Stimulated activated CD4-positive, alpha-beta T cell treated with anti-CD3 and anti-CD28 coated beads, Interleukin-15, amount 100 ng/mL, for 1 hour (primary cell): ENCODE results near the gene ALDH1A1.

Source experiments
- DNase-seq, 2 donors: peaks; one replicate each; pipeline ENCODE4 v3.0.0-alpha.2; 2020; ENCODE audit warnings: low read depth in 1 of 2, low spot score in 1 of 2

Gene ALDH1A1

DNA sequence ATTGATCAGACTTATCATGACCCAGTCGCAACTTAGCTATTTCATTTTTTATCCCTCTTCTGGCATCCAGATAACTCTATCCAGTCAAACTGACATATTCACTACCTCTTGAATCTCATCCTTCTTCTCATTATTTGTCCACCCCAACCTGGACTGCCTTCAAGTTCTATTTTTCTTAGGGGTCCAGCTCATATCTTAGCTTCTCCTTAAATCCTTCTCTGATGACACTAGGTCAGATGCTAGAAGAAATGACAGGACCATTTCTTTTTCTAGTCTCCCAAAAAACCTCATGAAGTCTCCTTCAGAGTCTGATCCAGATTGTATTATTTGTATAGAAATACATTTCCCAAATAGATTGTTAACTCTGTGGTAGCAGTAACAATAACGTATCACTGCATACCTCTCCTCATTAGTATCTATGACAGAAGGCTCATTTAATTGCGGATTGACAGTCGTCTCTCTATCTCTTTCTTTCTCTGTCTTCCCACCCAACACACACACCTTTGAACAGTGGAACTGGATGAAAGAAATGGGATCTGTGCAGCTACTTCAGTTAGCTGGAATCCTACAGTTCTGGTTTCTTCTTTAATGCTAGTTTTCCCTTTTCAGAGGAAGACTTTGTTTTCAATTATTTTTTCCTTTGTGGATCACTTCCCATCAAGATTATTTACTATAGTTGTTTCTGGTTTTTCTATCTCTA is 33.5 kb downstream of the ALDH1A1 start:
- no peak for DNase-seq

DNA sequence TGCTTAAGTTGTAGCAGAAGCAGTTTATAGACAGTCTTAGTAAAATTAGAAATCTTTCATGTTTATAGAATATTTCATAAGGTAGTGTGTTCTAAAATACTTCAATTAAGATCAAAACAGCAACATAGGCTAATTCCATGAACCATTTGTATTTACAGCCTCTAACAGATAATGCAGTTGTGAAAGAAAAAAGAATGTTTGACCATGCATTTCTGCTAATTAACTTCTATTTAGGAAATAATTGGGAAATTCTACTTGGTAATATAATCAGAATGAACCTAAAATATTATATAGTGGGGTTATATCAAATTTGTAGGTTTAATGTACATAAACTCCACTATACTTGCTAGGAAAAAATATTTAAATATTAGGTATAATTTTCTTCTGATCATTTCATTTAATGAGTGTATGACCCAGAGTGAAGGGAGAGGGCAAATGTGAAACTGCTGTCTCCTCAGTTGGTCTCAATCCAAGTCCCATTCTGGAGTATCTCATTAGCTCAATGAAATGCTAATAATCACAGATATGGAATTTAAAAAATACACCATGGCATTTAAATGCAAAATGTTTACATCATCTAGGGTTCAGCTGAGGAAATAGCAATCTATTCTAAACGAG is 34.9 kb downstream of the ALDH1A1 start:
- no peak for DNase-seq

DNA sequence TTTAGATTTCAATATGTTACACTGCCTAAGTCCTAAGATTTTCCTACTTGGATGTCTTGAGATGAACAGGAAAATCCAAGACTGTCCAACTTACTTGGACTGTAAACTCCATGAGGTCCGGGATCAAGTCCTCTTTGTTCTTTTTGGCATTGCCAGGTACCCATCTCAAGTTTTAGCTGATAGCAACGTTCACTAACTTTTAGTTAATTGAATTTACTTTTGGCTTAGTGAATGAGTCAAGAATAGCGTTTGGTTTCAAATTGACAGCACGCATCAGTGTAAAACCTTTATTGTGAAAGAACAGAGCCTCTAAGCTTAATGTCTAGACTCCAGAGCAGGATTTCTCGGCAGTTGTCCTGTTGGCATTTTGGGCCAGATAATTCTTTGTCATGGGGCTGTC is 37.2 kb downstream of the ALDH1A1 start:
- DNase-seq, result no peak

DNA sequence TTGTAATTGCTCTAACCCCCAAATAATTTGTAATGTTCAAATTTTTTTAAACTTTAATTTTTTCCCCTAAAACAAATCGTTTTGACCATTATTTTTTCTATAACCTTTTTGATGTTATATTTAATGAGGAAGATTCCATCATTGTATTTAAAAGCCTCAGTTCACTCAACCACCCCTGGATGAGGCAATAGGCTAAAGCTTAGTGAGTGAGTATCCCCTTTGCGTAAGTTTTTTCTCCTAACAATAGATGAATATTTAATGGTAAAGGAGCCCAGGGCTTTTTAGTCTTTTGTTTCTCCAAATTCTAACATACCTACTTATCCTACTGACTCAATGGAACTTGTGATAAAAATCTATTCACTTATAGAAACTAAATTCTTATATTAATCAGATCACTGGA is 38.1 kb downstream of the ALDH1A1 start:
- DNase-seq, result no peak

DNA sequence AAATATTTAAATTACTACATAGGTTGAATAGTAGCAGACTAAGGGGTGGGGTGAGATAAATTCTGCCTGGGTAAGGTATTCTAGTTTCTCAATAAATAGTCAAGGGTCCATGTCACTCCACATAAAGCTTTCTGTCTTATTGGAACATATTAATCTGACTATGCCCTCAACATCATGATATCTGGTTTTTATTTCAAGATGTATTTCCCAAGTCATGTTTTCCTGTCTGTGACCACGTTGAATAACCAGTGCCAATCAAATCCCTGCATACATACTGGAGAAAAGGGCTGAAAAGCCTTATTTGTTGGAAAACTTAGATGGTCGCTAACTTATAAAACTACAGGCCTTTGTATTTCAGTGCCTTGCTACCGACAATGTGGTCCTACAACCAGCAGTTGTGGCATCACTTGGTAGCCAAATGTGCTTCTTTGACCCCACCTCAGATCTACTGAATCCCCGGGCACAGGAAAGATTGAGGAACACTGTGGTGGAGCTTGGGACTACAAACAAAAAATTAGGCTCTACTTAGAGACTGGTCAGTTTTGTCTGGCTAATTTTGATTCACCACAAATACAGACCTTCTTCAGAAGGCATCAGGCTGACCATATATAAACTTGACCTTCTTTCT is 39.4 kb downstream of the ALDH1A1 start:
- no peak for DNase-seq

DNA sequence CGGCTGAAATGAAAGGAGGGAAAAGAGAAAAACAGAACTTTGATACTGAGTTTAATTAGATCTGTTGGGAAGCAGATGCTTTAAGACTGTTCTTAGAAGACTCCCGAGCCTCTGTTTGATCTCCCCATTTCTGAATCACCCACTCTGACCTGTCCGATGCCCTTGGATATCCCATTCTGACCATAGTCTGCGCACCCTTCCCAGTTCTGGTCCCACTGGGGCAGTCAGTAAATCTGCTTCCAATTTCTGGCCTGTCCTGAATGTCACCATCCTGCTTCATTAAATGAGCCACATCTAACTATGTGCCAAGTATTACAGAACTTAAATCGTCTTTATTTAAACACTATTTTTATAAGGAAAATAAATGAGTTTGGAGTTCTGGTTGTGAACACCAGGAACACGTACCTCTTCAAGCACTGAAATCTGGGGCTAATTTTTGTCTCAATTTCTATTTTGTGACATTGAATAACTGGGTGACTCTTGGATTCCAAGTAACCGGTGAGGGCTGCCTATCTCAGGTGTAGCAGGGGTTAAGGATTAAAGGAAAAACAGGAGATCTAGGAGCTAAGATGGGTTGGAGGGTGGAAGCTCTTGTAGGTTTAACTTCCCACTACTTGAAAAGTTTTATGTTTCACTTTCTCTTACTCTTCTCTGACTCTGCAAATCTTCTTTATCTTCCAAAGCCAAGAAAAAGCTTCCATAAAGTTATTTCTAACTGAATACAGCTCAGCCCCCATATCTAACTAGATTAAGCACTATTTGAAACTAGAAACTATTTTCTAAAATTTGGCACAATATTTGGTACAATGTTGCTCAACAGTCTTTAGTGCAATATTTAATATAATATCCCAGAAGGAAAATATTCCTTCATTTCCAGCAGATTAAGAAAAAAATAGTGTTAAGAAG is 40.1 kb downstream of the ALDH1A1 start:
- no peak for DNase-seq

DNA sequence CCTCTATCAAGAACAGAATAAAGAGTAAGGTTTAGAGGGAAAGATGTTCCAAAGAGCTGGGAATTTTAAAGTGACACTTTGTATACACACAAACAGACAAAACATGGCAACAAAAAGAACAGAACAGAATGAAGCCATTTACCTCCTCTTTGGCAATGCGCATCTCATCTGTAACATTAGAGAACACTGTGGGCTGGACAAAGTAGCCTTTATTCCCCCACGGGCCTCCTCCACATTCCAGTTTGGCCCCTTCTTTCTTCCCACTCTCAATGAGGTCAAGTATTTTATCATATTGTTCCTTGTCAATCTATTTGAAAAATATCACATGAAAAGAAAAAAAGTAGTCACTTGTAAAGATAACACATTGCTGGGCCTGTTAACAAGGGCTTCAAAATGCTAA is 41.0 kb downstream of the ALDH1A1 start:
- no peak for DNase-seq

DNA sequence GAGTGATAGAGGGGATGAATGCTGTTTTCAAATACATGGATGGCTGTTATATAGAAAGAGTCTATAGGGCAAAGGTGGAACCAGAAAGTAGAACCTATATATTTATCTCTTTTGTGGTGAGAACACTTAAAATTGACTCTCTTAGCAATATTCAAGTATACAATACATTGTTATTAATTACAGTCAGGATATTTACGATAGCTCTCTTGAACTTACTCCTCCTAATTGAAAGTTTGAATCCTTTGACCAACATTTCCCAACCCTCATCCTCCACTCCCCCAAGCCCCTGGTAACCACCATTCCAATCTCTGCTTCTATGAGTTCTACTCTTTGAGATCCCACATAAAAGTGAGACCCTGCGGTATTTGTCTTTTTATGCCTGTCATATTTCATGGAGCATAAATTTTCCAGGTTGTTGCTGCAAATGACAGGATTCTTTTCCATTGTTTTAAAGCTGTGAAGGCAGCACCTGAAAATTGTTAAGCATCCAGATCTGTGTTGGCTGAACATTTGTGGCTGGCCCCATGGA is 41.5 kb downstream of the ALDH1A1 start:
- DNase-seq, result no peak

DNA sequence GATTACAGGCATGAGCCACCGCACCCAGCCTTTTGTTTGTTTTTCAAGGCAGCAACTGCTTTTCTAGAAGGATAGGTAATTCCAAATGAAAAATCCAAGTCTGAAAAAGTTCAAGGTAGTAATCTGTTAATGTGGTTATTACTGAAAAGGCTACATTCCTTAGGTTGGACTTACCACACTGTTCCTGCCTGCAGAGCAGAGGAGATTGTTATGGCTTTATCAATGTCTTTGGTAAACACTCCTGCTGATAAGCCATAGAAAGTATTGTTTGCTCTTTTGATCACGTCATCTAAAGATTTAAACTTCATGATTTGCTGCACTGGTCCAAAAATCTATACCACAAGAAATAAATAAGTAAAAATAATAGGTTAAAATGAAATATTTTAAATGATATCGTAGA is 43.4 kb downstream of the ALDH1A1 start:
- no peak for DNase-seq

DNA sequence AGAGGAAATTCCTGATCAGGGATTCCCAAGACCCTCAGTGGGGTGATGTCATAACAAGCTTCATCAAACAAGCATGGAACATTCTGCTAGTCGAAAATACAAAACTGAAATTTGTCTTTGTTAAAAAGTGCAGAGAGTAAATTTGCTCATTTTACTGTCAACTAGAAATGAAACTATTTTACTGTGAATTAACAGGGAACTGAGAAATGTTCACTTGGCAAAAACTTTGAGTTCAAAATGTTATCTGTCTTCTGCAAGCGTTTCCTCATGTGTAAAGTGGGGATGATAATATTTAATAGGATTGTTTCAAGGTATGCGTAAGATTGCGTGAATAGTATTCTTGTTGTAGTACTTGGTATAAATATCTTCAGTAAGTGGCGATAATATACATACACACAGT is 45.4 kb downstream of the ALDH1A1 start:
- DNase-seq, result no peak

DNA sequence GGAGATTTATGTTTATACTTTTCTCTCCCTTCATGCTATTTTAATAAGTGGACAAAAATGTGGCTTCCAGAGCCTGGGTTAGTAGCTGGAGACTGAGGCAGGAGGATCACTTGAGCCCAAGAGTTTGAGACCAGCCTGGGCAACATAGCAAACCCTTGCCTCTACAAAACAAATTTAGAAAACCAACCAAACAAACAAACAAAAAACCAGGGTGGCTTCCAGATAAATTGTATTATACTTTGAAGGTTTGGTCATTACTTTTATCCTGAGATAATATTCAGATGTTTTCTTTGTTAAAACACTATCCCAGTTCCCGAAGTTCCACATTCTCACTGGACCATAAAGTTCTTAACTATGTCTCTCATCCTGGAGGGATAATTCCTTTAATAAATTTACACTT is 46.0 kb downstream of the ALDH1A1 start:
- DNase-seq, result no peak

DNA sequence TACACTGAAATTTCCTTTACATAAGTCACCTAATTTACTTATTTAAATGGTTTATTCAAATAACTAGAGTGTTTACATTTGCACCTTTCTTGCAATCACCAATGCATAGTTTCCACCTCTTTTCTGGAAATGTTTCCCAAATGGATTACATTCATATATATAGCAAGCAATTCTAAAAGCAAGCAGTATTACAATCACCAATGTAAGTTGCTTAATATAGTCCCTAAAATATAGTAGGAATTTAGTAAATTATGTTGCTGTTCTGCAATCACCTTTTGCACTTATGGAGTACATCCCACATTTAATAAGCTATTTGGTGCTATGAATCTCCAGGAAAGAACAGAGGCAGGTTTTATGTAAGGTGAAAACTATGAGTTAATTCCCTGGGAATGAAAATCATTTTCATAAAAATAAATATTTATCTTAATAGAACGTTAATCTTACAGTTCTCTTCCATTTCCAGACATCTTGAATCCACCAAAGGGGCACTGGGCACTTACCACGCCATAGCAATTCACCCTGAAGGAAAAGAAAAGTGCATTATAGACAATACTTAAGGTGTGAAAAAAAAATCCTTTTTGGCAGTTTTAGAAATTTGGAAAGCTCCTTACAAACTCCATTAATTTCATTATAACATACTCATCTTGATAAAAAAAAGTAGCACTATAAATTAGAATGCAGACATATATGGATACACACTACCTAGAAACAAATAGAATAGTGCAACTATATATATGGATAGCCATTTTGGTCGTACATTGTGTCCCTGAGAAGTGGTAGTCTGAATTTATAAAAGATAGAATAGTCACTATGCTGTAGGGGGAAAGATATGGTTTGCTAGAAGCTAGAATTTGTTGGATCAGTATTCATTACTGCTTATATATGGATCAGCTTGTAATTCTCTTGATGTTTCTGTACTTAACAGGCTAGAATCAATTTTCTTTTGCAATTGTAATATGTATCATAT is 47.1 kb downstream of the ALDH1A1 start:
- no peak for DNase-seq

DNA sequence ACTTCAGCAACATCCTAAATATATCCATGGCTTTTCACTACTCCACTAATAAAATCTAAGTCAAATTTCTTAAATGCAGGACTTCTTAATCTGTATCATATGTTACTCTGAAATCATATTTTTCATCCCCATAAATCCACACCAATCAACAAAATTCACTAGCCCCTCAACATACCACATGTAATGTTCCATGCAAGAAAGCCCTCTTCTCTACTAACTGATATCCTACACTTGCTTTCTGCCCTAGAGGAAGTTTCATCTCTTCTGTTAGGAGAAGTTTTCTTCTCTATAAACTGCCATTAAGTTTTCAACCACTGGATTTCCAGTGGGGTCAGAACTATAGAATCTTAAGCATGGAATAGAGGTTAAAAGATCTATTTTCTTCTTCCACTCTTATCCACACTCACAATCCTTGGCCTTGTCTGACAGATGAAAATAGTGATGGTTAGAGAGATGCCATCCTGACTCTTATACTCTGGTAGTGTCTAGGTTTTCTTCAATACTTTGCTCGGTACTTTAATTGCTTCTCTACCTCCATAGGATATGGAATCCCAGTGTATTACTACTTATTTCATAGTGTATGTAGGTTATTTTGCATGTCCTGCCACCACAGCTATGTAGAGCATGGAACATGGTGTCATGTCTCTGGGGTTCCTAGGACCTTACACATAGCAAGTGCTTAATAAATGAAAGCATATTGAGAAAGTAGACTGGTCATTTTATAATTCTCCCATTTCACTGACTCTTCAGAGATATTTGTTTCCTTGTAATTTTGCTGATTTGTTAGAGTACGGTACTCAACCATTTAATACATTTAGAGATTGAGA is 48.4 kb downstream of the ALDH1A1 start:
- no peak for DNase-seq

DNA sequence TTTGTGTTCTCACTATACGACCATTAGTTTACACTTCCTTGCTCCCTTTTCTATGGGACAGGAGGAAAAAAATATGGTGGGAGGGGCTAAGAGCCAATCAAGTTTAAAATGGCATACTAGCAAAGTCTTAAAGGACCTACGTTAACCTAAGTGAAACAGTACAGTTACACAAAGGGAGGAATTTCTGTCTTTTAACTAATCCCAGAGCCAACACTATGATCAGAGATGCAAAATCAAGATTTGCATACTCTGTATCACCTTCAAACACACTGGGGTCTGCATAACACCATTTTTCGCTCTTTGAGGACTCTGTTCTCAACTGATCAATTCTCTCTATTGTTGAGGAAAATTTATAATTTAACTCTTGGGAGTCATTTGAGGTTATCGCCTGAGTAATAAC is 49.8 kb downstream of the ALDH1A1 start:
- DNase-seq, result no peak

DNA sequence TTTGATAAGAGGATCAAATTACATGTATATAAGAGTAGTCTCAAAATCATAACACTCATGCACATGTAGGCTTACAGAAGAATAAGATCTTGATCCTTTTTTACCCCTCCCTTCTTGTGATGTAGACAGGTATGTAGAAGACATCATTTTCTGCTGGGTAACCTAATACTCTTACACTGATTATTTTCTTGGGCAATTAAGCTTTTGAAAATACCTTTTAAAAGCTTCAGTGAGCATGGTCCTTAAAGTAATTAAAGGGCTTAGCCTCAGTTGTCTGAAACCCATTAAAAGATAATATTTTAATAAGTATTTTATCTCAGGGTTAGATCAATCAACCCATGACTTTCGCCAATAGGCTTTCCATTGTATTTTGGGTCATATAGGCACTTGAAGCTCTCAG is 50.6 kb downstream of the ALDH1A1 start:
- DNase-seq, result no peak

DNA sequence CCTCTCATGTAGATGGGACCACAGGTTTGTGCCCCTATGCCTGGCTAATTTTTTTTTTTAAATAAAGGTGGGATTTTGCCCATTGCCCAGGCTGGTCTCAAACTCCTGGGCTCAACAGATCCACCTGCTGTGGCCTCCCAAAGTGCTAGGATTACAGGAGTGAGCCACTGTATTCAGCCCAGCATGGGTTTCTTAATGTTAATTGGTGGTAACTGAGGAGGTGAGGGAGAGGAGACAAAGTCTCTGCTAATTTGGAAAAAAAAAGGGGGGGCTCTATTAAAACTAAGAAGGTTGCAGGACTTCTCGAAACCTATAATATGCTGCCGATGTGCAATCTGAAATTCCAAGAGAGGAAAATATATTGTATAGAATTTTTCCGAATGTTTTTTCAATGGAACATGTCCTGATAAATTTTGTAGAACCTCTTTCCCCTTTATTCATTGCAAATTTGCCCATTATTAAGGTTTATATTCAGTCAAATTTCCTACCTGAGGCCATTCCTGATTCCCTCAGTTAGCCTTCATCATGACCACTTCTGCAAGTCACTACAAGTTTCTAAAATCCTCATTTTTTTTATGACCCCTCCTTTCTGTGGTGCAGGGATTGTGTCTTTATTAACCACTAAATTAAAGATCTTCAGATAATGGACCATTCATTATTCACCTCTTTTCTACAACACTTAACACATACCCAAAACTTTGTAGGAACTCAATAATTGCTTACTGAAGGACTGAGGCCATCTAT is 52.9 kb downstream of the ALDH1A1 start:
- no peak for DNase-seq

DNA sequence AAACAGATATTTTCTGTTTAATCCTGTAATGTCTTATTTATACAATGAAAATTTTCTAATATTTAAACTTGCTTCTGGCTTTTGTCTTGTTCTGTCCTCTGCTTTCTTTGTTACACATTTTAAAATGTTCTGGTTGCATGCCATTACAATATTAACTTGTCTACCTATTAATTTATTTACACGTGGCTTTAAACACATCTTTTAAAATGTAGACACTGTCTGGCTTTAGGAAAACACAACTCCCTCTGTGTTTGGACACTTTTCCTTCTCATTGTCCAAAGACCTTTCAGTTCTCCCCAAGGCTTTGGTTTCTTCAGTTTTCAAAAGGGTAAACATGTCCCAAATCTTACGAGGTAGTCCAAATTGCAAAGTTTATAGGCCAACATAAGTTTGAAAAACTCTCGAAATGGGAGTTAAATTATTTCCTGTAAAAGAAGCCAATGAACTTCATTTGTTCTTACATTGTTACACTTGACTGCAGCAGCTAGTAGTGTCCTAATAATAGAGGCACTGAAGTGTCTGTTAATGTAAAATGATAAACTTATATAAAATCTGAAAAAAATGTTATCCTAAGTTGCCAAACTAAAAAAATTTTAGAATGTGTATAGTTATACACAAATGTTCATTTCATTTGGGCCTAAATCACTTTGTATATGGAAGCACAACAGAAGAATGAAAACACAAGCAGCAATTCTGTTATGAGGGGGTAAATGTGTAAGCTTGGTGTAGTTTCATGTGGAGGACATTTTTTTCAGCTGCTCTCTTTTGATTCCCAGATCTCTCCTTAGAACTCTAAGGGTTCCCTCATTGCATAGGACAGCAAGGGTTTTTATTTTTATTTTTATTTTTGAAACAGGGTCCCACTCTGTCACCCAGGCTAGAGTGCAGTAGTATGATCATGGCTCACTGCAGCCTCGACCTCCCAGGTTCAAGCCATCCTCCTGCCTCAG is 53.8 kb downstream of the ALDH1A1 start:
- DNase-seq, result no peak

DNA sequence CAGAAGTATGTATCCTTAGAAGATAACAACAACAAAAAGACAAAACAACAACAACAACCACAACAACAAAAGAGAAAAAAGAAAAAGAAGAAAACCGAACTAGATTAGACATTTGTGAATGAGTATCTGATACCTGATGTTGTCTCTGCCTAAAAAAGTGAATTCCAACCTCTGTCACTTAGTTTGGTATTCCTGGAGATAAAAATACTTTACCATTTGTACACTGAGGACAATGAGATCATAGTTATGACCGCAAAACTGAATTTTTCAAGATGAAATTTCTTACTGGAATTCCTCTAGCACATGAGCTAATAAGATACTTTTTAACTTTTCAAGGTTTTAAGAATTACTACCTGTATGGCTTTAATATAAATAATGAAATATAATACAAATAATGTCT is 54.5 kb downstream of the ALDH1A1 start:
- DNase-seq, result no peak
